Measurements from ENCODE around the gene ALDH3B1. TPM values are rescaled to one million over a fixed set of nuclear protein-coding genes. Genes with fewer than 3 reads are reported as not detected.

ALDH3B1 gene
- total RNA-seq, 1 donor from 2014 or later, result 1.7 TPM

DNA sequence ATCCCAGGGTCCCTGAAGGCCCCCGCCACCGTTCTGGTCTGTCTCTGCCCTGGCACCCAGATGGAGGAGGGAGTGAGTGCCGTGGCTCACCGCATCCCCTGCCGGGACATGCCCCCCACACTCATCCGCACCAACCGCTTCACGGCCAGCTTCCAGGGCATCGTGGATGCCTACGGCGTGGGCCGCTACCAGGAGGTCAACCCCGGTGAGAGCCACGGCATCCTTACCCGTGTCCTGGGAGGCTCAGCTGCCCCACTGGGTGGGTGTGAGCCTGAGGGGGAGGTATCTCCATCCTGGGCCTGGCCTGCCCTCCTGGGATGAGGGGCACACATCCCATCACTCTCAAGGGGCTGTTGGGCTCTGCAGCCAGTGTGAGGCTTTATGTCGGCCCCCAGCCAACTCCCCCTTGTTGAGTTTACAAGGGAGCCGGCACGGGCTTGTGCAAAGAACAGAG lies 34.8 kb downstream of the ALDH3B1 start:
- no peak overlapping the region for H3K27ac Mint-ChIP-seq
- no peaks in the 10 kb centered on the region for H3K36me3 Mint-ChIP-seq
- H3K9me3 Mint-ChIP-seq, result no peaks in the 10 kb centered on the region
- TF ChIP-seq, protein P1, sequence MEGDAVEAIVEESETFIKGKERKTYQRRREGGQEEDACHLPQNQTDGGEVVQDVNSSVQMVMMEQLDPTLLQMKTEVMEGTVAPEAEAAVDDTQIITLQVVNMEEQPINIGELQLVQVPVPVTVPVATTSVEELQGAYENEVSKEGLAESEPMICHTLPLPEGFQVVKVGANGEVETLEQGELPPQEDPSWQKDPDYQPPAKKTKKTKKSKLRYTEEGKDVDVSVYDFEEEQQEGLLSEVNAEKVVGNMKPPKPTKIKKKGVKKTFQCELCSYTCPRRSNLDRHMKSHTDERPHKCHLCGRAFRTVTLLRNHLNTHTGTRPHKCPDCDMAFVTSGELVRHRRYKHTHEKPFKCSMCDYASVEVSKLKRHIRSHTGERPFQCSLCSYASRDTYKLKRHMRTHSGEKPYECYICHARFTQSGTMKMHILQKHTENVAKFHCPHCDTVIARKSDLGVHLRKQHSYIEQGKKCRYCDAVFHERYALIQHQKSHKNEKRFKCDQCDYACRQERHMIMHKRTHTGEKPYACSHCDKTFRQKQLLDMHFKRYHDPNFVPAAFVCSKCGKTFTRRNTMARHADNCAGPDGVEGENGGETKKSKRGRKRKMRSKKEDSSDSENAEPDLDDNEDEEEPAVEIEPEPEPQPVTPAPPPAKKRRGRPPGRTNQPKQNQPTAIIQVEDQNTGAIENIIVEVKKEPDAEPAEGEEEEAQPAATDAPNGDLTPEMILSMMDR (conservative IDR thresholded peaks at IDR 0.05), result no peak
- peaks cover 5% of the 10 kb centered on the region for H3K4me1 Mint-ChIP-seq (ENCODE audit: unreplicated experiment)
- H3K4me3 Mint-ChIP-seq, result no peak overlapping the region
- DNase-seq (ENCODE audit: extremely low spot score, unreplicated experiment), result no peak
- no peaks in the 10 kb centered on the region for H3K27me3 Mint-ChIP-seq

DNA sequence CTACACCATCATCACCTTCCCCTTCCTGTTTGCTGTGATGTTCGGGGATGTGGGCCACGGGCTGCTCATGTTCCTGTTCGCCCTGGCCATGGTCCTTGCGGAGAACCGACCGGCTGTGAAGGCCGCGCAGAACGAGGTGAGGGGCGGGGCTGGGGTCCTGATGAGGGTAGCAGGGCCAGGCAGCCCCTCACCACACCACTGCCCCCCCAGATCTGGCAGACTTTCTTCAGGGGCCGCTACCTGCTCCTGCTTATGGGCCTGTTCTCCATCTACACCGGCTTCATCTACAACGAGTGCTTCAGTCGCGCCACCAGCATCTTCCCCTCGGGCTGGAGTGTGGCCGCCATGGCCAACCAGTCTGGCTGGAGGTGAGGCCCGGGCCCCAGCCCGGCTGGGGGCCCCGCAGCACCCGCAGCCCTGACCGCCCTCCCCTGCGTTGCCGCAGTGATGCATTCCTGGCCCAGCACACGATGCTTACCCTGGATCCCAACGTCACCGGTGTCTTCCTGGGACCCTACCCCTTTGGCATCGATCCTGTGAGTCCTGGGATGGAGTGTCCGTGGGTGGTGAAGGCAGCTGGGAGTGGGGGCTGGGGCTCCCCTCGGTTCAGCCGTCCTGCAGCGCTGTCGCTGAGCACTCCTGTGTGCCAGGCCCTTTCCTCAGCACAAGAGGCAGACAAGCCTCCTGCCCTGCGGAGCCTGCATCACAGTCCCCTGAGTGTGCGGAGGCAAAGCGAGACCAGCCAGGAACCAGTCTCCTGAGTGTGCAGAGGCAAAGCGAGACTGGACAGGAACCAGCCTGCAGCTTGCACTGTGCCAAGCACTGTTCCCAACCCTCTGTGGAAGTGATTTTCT lies 37.5 kb downstream of the ALDH3B1 start:
- H3K4me3 Mint-ChIP-seq, result no peak overlapping the region
- H3K27me3 Mint-ChIP-seq, result no peaks in the 10 kb centered on the region
- DNase-seq (ENCODE audit: extremely low spot score, unreplicated experiment), result no peak
- TF ChIP-seq, protein P1 (conservative IDR thresholded peaks at IDR 0.05), result no peak
- H3K4me1 Mint-ChIP-seq (ENCODE audit: unreplicated experiment), result peaks cover 9% of the 10 kb centered on the region
- no peaks in the 10 kb centered on the region for H3K9me3 Mint-ChIP-seq
- no peaks in the 10 kb centered on the region for H3K36me3 Mint-ChIP-seq
- H3K27ac Mint-ChIP-seq, result no peak overlapping the region

DNA sequence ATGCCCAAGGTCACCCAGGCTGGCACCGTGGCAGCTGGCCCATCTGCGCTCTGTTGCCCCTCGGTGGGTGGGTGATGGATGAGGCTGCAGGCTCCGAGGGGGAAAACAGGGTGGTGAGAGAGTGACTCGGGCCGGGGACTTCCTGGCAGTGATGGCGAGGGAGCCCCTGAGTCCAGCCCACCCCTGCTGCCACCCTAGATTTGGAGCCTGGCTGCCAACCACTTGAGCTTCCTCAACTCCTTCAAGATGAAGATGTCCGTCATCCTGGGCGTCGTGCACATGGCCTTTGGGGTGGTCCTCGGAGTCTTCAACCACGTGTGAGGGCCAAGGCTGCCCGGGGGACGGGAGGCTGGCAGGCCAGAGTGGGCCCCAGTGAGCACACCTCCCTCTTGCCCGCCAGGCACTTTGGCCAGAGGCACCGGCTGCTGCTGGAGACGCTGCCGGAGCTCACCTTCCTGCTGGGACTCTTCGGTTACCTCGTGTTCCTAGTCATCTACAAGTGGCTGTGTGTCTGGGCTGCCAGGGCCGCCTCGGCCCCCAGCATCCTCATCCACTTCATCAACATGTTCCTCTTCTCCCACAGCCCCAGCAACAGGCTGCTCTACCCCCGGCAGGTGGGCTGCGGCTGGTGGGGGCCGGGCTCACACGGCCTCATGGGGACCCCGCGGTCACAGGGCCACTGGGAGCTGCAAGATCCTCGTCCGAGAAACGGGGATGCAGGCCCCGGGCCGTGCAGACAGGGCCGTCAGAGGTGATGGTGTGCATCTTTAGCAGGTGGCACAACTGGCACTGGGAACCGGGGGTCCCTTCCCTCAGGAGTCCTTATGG lies 38.8 kb downstream of the ALDH3B1 start:
- H3K27me3 Mint-ChIP-seq, result no peaks in the 10 kb centered on the region
- H3K36me3 Mint-ChIP-seq, result no peaks in the 10 kb centered on the region
- H3K4me3 Mint-ChIP-seq, result no peak overlapping the region
- H3K9me3 Mint-ChIP-seq, result no peaks in the 10 kb centered on the region
- DNase-seq (ENCODE audit: extremely low spot score, unreplicated experiment), result no peak
- no peak overlapping the region for H3K27ac Mint-ChIP-seq
- TF ChIP-seq, protein P1 (conservative IDR thresholded peaks at IDR 0.05), result no peak
- H3K4me1 Mint-ChIP-seq (ENCODE audit: unreplicated experiment), result peaks cover 16% of the 10 kb centered on the region

DNA sequence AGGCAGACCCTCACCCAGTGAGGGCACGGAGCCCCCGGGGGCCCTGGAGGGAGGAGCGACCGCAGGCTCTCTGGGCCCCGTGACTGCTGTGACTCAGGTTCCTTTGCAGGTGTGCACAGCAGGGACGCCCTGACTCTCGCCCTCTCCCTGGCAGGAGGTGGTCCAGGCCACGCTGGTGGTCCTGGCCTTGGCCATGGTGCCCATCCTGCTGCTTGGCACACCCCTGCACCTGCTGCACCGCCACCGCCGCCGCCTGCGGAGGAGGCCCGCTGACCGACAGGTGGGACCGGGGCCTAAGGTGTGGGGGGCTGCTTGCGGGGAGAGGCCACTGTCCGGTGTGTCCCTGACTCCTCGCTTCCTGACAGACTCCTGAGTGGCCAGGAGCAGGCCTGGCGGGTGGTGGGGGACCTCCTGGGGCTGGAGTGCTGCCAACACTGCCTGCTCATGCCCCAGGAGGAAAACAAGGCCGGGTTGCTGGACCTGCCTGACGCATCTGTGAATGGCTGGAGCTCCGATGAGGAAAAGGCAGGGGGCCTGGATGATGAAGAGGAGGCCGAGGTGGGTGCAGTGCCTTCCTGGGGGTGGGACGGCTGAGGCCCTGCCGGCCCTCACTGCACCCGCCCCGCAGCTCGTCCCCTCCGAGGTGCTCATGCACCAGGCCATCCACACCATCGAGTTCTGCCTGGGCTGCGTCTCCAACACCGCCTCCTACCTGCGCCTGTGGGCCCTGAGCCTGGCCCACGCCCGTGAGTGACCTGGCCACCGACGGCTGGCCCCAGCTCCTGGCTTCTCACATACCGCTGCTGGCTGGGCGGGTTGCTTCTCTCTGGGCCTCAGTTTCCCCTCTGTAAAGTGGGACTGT lies 39.6 kb downstream of the ALDH3B1 start:
- peaks cover 16% of the 10 kb centered on the region for H3K4me1 Mint-ChIP-seq (ENCODE audit: unreplicated experiment)
- H3K36me3 Mint-ChIP-seq, result no peaks in the 10 kb centered on the region
- H3K27ac Mint-ChIP-seq, result no peak overlapping the region
- DNase-seq (ENCODE audit: extremely low spot score, unreplicated experiment), result no peak
- H3K4me3 Mint-ChIP-seq, result no peak overlapping the region
- H3K9me3 Mint-ChIP-seq, result no peaks in the 10 kb centered on the region
- no peaks in the 10 kb centered on the region for H3K27me3 Mint-ChIP-seq
- TF ChIP-seq, protein P1 (conservative IDR thresholded peaks at IDR 0.05), result no peak

- H3K27me3 Mint-ChIP-seq, result no peaks in the 10 kb centered on the region
- H3K9me3 Mint-ChIP-seq, result no peaks in the 10 kb centered on the region
- no peak overlapping the region for H3K27ac Mint-ChIP-seq
- TF ChIP-seq, protein P1 (conservative IDR thresholded peaks at IDR 0.05), result no peak
- H3K36me3 Mint-ChIP-seq, result no peaks in the 10 kb centered on the region
- no peak for DNase-seq (ENCODE audit: extremely low spot score, unreplicated experiment)
- H3K4me3 Mint-ChIP-seq, result no peak overlapping the region
- peaks cover 16% of the 10 kb centered on the region for H3K4me1 Mint-ChIP-seq (ENCODE audit: unreplicated experiment)
These were observed 40.3 kb downstream of the ALDH3B1 start for GRCh38 chr11:68050371-68050841.

Measured in type B pancreatic cell (in vitro differentiated cells).